HG03196 (cell line): ENCODE data around the gene SYNGR1.
"Not testable (repeated sequence)": the region's sequence is repeated elsewhere in the genome, so short reads cannot be mapped to it uniquely, and the experiment has no call there.

Experiments used
- ATAC-seq: cut with Tn5 transposase; IDR thresholded peaks from one replicate; pipeline ENCODE4 v1.9.1; 2021; ENCODE audit not compliant: unreplicated experiment

Gene SYNGR1

DNA sequence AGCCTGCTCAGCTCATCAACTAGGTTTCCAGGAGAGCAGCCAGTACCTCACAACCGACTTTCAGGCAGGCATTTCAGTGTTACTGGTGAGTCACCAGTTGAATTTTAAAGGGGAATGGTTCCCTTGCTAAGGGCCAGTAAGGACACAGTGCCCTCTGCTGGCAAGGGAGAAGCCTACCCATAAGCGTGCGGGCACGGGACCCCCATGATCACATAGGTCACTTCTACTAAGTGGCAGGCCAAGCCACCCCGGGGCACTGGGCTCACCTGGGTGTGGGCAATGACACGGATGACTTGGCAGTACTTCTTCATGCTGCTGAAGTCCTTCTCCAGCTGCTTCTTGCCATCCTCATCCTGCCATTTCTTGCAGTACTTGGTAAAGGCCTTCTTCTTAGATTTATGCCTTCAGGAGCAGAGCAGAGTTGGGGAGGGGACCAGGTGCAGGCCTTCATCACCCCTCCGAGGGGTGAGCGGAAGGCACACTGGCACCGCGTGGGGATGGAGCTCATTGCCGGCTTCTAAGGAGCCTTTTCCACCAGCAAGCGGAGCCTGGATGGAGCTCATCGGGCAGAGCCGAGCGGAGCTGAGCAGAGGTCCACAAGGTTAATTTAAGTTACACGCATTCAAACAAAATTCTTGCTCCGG is 33.2 kb upstream of the SYNGR1 start:
- ATAC-seq = no peak

DNA sequence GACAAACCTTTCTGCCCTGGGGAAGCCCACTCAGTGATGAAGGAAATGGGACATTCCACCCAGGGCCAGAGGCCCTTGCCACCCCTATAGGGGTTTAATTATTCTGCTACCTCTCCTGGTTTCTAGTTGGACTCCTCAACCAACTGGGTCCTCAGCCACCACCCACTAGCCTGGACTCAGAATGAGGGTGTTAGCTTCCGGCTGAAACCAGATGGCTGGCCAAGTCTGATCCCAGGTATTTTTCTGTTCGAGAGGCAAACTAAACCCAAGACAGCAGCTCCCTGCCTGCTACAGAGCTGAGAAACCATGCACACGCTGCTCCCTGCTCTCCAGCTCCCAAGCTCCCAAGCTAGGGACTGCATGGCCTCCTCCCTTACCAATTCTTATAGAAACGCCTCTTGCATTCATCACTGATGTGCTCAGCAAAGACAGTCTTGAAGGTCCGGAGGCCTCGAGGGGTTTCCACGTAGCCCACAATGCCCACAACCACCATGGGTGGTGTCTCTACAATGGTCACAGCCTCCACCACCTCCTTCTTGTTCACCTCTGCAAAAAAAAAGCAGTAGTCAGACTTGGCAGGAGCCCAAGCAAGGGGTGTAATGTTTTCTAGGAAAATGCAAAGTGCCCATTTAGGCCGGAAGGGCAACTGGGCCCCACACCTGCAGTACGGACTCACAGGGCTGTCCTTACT is 32.6 kb upstream of the SYNGR1 start:
- no peak for ATAC-seq

DNA sequence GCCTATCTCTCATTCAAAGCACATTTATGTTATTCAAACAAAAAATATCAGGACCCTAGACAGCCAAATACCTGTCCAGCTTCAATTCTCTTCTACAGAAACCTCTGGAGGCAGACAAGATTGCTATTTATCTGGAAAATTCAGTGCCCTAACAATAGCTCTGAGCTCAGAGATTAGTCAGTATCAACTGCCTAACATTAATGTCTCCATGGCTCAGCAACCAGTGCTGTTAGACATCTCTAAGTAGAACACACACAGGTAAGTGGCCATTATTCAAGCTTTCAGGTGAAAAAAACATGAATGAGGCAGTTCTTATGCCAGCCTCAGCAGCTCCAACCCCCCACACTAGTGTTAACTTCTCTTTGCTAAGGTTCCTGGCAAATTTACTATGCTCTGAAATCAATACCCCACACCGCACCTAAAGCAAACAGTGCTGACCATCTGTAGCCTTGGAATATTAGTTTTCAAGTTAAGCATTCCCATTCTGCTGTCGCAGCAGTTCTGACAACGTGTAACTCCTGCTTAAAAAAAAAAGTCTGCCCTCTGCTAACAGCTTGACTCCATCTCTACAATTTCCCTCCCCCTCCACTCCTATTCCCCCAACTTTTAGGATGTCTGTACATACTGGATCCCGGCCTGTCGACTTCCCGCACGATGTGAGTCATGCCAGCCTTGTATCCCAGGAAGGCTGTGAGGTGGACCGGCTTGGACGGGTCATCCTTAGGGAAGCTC is 31.9 kb upstream of the SYNGR1 start:
- no peak for ATAC-seq

DNA sequence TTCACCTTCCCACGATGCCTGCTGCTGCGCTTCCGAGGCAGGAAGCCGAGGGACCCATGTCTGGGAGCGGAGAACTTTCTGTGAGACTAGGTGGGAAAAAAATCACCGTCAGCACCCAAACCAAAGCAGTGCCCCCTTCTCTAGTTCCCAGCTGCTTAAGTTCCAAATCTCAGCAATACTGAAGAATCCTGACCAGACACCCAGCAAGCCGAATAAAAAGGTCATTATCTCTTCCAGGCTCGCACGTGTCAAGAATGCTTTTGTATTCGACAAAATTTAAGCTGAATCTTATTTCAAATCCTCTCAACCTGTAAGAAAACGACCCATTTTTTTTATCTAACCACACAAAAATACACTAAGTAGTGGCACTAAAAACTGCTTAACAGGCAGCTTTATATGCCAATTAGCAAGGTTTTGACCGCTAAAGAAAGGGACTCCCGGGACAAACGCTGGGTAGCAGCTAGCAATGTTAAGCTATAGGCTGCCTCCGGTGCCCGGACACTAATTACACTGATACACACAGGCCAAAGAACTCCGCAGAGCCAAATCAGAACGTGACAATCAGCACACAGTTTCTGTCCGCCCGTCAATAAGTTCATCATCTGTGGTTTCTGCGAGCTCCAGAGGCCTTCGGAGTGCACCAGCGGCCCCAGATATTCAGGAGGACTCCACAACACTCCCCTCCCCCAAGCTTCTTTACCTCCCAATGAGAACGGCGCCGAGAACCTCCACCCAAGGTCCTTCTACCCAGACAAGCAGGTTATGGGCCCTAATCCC is 31.1 kb upstream of the SYNGR1 start:
- ATAC-seq = peak; percentile 13

DNA sequence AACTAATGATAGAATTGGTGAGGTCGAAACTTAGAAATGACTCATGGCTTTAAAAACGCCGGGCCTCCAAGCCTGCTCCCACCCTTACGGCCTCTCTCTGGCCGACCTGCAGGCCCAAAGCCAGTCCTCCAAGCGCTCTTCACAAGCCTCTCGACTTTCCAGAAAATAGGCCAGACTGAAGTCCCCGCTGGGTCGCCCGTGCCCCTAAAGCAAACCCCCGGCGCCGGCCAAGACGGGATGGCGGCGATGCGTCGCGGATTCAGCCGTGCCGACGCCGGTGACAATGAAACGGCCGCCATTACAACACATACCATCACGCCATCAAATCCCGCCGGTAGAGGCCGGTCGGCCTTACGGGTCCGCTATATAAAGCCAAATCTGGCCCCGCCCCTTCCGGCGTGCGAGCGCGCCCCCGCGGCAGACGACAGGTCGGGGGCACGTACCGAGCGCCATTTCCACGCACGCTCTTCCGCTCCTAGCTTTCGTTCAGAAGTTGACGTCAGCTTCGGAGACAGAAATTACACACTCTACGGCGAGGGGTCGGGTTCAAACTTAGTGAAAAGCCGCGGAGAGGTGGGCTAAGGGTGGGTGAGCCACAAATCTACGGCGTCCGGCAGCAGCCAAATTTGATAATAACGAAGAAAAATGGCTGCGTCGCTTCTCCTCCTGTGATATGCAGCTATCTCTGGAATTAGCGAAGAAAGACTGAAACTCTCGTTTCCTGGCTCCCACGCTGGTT is 30.3 kb upstream of the SYNGR1 start, which contains the start of gene RPL3:
TSS of gene RPL3 (minus strand) at position 340 of the 739 bp plus-strand sequence. CDS start at position 314, 26 bp downstream.
- peak; percentile 82 for ATAC-seq

DNA sequence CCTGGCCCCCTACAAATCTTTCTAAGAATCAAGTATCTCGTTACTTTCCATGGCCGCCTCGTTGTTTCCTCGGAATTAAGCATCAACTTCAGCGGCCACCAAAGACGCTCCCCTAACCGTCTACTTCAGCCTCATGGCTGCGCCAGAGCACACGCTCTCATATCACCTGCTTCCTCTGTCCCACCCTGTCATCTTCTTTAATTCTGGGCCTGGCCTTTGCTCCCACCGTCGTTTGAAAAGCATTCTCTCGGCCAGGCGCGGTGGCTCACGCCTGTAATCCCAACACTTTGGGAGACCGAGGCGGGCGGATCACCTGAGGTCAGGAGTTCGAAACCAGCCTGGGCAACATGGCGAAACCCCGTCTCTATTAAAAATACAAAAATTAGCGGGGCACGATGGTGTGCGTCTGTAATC is 29.2 kb upstream of the SYNGR1 start:
- not testable (repeated sequence) for ATAC-seq

DNA sequence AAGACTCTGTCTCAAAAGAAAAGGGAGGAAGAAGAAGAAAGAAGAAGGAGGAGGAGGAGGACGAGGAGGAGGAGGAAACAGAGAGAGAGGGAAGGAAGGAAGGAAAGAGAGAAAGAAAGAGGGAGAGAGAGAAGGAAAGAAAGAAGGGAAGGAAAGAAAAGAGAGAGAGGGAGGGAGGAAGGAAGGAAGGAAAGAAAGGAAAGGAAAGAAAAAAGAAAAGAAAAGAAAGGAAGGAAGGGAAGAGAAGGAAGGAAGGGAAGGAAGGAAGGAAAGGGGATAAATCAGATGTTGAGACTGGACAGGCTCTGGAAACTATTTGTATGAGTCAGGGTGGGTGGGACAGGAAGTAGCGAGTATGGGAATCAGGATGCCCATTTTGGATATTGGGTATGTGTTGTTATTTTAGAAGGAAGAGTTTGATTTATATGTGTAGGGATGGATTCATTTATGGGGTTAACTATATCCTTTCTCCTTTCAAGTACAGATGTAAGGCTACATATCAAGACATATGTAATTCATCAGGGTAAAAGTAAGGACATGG is 24.3 kb upstream of the SYNGR1 start:
- ATAC-seq = no peak

DNA sequence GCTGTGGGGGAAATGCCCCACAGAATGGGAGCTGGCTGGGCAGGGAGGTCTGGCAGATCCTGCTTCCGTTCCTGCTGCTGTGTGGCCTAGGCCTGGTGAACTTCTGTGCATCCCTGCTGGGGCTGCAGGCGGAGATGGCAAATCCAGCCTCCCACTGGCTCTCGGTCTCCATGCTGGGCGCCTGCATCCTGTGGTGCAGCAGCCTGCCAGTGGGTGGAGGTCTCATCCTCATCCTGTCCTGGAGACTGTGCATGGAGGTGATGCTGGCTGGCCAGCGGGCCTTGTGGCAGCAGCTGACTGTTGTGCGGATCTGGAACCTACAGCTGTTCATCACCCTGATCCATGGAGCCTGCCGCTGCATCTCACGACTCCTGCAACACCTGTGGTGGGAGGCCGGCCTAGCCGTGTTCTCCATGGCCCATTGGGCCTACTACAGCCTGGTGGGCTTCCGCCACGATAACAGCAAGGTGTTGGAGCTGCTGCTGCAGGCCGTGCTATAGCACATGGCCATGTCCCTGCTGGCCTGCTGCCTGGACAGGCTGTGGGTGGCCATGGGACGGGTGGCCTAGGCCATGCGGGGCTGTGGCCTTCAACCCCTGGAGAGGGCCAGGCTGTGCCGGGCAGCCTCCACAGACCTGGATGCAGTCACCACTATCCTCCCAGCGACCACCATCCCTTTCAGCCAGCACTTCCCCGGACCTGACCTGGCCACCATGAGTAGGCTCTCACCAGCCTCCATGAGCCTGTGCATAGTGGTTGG is 21.6 kb upstream of the SYNGR1 start:
- no peak for ATAC-seq

DNA sequence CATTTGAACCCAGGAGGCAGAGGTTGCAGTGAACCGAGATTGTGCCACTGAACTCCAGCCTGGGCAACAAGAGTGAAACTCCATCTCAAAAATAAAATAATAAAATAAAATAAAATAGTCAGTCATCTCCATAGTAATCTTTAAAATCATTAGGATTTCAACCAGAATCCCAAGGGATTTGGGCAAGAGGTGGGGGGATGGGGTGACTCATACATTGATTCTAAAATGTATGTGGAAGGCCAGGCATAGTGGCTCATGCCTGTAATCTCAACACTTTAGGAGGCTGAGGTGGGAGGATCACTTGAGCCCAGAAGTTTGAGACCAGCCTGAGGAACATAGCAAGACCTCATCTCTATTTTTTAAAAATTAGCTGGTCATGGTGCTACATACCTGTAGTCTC is 19.2 kb upstream of the SYNGR1 start:
- not testable (repeated sequence) for ATAC-seq

DNA sequence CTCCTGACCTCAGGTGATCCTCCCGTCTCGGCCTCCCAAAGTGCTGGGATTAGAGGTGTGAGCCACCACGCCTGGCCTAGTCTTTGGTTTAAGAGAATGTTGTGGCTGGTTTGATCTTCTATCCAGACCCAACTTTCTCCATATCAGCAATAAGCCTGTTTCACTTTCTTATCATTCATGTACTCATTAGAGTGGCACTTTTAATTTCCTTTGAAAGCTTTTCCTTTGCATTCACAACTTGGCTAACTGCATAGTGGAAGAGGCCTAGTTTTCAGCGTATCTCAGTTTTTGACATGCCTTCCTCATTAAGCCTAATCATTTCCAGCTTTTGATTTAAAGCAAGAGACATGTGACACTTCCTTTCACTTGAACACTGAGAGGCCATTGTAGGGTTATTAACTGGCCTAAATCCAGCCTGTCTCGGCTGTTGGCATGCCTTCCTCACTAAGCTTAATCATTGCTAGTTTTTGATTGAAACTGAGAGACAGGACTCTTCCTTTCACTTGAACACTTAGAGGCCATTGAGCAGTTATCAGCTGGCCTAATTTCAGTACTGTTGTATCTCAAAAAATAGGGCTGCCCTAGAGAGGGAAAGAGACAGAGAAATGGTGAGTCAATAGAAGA is 17.2 kb upstream of the SYNGR1 start:
- no peak for ATAC-seq

DNA sequence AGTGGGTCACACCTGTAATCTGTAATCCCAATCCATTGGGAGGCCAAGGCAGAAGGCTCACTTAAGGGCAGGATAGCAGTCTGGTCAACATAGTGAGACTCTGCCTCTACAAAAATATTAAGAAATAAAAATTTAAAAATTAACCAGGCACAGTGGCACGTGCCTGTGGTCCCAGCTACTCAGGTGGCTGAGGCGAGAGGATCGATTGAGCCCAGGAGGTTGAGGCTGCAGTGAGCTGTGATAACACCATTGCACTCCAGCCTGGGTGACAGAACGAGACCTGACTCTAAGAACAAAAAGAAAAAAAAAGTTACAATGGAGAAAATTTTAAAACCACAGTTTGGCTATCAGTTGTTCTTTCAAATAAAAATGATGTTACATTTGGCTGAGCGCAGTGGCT is 13.4 kb upstream of the SYNGR1 start:
- no peak for ATAC-seq

DNA sequence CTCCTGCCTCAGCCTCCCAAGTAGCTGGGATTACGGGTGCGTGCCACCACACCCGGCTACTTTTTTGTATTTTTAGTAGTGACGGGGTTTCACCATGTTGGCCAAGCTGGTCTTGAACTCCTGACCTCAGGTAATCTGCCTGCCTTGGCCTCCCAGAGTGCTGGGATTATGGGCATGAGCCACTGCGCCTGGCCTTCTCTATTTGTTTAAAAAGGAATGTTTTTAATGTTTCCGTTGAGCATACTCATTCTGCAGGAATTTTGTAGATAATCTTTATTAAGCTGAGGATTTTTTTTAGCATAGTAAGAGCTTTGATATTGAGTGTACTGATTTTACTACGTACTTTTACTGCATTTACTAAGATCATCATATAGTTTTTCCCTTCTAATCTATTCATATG is 10.0 kb upstream of the SYNGR1 start:
- ATAC-seq = not testable (repeated sequence)

DNA sequence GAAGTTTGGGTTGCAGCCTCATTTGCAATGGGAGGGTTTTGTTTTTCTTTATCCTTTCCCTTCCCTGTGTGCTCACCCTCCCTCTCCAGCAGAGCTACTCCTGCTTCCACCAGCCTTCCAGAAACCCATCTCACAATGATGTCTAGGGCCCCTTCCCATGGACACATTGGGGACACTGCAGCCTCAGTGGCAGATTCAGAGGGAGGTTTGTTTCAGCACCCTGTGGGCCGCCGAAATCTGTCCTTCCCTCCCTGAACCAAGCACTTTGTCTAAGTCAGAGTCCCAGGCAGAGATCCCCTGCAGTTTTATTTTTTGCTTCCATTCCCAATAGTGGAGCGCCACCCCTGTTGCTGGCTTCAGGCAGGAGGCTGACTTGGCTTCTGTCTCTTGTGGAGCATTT is 8.6 kb upstream of the SYNGR1 start:
- ATAC-seq = no peak

DNA sequence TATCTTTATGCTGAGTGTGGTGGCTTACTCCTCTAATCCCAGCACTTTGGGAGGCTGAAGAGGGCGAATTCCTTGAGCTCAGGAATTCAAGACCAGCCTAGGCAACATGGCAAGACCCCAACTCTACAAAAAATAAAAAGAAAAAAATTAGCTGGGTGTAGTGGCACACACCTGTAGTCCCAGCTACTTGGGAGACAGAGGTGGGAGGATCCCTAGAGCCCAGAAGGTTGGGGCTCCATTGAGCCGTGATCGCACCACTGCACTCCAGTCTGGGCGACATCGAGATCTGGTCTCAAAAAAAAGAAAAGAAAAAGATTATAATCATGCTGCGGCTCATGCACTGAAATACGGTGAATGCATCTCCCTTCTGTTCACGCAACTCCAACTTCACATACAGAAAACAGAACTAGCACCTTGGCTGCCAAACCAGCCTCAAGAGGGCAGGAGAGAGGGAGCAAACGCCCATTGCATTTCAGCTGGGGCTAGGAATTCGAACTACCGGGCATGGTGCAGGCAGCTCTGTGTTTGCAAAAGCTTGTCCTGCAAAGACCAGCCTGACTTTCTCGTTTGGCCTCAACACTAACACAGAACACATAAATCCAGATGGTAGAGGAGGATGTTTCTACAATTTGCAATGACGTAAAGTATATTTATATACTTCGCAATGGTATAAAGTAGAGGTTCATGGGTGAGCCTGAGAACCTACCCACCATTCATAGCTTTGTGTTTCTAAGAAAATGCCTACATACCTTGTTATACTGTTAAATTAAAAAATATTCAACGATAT is 6.3 kb upstream of the SYNGR1 start:
- no peak for ATAC-seq

DNA sequence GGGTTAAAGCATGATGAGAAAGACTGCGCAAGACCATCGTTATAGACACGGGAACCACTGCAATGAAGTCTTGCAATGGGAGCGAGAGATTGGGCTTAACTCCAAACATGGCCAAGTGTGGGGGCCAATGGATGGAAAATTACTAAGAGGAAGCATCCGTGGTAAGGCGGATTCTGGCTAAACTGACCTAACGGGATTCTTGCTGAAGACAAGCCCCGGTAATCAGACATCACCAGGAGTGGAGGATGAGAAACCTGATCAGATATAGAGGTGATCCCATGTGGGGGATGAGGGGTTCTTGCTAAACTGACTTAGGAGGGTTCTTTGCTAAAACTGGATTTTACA is 5.8 kb upstream of the SYNGR1 start:
- ATAC-seq = no peak

DNA sequence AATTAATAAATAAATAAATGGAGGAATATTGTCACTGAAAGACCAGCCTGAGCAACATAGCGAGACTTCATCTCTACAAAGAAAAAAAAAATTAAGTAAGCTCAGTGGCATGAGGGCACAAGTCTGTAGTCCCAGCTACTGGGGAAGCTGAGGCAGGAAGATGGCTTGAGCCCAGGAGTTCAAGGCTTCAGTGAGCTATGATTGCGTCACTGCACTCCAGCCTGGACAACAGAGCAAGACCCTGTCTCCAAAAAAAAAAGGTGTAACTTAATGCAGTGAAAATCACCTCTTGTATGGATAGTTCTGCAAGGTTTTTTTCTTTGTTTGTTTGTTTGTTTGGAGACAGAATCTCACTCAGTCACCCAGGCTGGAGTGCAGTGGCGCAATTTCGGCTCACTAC is 4.6 kb upstream of the SYNGR1 start:
- no peak for ATAC-seq

DNA sequence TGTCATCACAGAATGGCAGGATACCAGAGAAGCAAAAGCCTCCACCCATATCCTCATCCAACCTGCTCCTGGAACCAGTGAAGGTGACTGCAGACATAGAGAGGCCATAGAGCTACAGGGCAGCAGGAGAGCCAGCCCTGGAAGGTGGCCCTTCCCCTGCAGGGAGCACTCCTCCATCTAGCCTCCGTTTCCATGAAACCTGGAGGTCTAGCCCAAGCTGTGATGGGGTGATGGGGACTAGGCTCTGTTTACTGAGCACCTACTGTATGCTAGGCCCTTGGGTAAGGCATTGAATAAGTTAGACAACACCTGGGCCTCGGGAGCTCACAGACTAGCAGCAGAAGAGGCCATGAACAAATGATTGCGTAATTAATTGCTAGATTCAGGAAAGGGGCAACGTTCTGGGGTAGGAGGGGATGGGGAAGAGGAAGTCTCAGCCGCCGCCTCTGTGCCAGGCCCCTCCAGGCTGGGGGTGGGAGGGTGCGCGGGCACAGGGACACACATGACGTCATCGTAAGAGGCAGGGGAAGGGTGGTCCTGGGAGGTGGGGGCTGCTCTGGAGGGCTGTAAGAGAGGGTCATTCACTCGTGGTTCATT is 784 bp upstream of the SYNGR1 start:
- no peak for ATAC-seq

DNA sequence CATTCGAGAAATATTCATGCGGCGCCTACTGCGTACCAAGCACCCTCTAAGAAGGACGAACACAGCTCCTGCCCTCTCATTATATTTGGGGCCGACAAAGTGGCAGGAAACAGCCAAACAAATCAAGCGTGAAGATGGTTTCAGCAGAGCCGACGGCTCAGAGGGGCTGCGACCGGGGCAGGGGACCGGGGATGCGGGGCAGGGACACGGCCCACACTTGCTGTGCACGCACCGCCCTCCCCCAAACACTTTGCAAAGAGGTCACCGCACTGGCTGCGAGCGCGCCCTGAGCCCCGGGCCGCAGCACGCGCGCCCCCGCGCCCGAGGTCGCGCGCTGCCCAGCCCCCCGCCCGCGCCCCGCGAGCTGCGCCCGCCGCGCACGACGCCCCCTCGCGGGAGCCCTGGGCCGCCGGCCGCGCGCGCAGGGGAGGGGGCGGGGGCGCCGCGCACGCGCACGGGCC is 255 bp upstream of the SYNGR1 start:
- ATAC-seq = no peak
